Fibroblast of lung (primary cell): ENCODE measurements around the gene TSPOAP1. TPM values are rescaled to one million over a fixed set of nuclear protein-coding genes. Genes with fewer than 3 reads are reported as not detected.

ENCODE experiments used
- DNase-seq, 2 donors: peaks; one replicate each; pipeline versions ENCODE4 v3.0.0 to v3.0.0-alpha.2; 2010; ENCODE audit warnings: low read depth in 2 of 2
- H2AFZ ChIP-seq: 2 replicates; pipeline ENCODE4 v1.5.1; 2012; ENCODE audit warnings: low read length, control low read depth, inconsistent platforms
- H3K27ac ChIP-seq: 2 replicates; pipeline ENCODE4 v1.5.1; 2011; ENCODE audit warnings: low read length, control low read depth; ENCODE audit not compliant: insufficient read depth
- H3K27me3 ChIP-seq: 2 replicates; pipeline ENCODE4 v1.5.1; 2011; ENCODE audit warnings: mild to moderate bottlenecking, low read length; ENCODE audit not compliant: control insufficient read depth, insufficient read depth
- H3K36me3 ChIP-seq: 2 replicates; pipeline ENCODE4 v1.5.1; 2011; ENCODE audit warnings: low read length; ENCODE audit not compliant: control insufficient read depth, insufficient read depth
- H3K4me1 ChIP-seq: 2 replicates; pipeline ENCODE4 v1.5.1; 2011; ENCODE audit warnings: low read length; ENCODE audit not compliant: control insufficient read depth, insufficient read depth; ENCODE audit errors: extremely low read depth
- H3K4me2 ChIP-seq: 2 replicates; pipeline ENCODE4 v1.5.1; 2011; ENCODE audit warnings: low read length, control low read depth; ENCODE audit not compliant: insufficient read depth; ENCODE audit errors: extremely low read depth
- H3K4me3 ChIP-seq, 4 experiments: fragments of 200-600 bp in 1 of 4; sonication (generic) in 1 of 4; replicated peaks in 1 of 4; 2 replicates each; pipeline ENCODE4 v1.5.1; 2011 to 2016; ENCODE audit warnings: low read length in 4 of 4, low read depth in 3 of 4, mild to moderate bottlenecking in 3 of 4, control low read depth in 2 of 4, inconsistent platforms in 1 of 4, mixed read lengths in 1 of 4; ENCODE audit not compliant: insufficient read depth in 1 of 4; ENCODE audit errors: control extremely low read depth in 1 of 4
- H3K79me2 ChIP-seq: 2 replicates; pipeline ENCODE4 v1.5.1; 2012; ENCODE audit warnings: mild to moderate bottlenecking, low read length, inconsistent platforms; ENCODE audit not compliant: control insufficient read depth, insufficient read depth
- H3K9ac ChIP-seq: 2 replicates; pipeline ENCODE4 v1.5.1; 2011; ENCODE audit warnings: mild to moderate bottlenecking, low read length, control low read depth; ENCODE audit not compliant: insufficient read depth
- H3K9me3 ChIP-seq: 2 replicates; pipeline ENCODE4 v1.5.1; 2012; ENCODE audit warnings: low read depth, low read length; ENCODE audit not compliant: control insufficient read depth, insufficient read depth
- H4K20me1 ChIP-seq: 2 replicates; pipeline ENCODE4 v1.5.1; 2011; ENCODE audit warnings: low read length; ENCODE audit not compliant: control insufficient read depth, insufficient read depth; ENCODE audit errors: extremely low read depth
- EZH2 ChIP-seq: IDR thresholded peaks from 2 replicates; pipeline ENCODE4 v1.5.1; 2012; ENCODE audit warnings: low read length, control low read depth, mild to moderate bottlenecking; ENCODE audit errors: missing control alignments
- polyA plus RNA-seq, 2 donors: library from polyadenylated mRNA; depleted of rRNA in 1 of 2; stranded (reverse) in 1 of 2; unstranded in 1 of 2; fragments of >200 nt; gene quantifications; 2 replicates each; pipeline ENCODE4 v1.2.1, GENCODE V29; 2011 to 2012; ENCODE audit warnings: missing spikeins in 1 of 2
- total RNA-seq: library from RNA; depleted of rRNA; stranded (reverse); fragments of >200 nt; gene quantifications from 2 replicates; pipeline ENCODE4 v1.2.1, GENCODE V29; 2014
- TF ChIP-seq, protein P1 (sequence below), 2 donors: IDR thresholded peaks in 1 of 2; conservative IDR thresholded peaks in 1 of 2; 1 replicate in 1 of 2; 2 replicates in 1 of 2; pipeline ENCODE4 v1.5.1; 2011 to 2012; ENCODE audit warnings: low read length in 2 of 2, control low read depth in 1 of 2, inconsistent platforms in 1 of 2, low read depth in 1 of 2, mild to moderate bottlenecking in 1 of 2

TSPOAP1 gene
- total and polyA plus RNA-seq, 2 donors (not counting 1 experiment from before 2014, with no cell fraction given), result 0.23 to 4.0 TPM

- no peak for TF ChIP-seq EZH2
- TF ChIP-seq, protein P1, sequence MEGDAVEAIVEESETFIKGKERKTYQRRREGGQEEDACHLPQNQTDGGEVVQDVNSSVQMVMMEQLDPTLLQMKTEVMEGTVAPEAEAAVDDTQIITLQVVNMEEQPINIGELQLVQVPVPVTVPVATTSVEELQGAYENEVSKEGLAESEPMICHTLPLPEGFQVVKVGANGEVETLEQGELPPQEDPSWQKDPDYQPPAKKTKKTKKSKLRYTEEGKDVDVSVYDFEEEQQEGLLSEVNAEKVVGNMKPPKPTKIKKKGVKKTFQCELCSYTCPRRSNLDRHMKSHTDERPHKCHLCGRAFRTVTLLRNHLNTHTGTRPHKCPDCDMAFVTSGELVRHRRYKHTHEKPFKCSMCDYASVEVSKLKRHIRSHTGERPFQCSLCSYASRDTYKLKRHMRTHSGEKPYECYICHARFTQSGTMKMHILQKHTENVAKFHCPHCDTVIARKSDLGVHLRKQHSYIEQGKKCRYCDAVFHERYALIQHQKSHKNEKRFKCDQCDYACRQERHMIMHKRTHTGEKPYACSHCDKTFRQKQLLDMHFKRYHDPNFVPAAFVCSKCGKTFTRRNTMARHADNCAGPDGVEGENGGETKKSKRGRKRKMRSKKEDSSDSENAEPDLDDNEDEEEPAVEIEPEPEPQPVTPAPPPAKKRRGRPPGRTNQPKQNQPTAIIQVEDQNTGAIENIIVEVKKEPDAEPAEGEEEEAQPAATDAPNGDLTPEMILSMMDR (conservative IDR thresholded peaks at IDR 0.05 in 1 of 2, IDR thresholded peaks at IDR 0.05 in 1 of 2; ENCODE audit: low read depth in 1 of 2, low read length in 2 of 2), result no peak
- H3K27ac ChIP-seq, result no peak overlapping the region
- H3K79me2 ChIP-seq, result peaks cover 11% of the 10 kb centered on the region
- no peaks in the 10 kb centered on the region for H3K9me3 ChIP-seq
- H4K20me1 ChIP-seq, result no peaks in the 10 kb centered on the region
- H3K4me1 ChIP-seq, result peaks cover 4% of the 10 kb centered on the region
- H3K4me3 ChIP-seq, result no peak overlapping the region
- no peaks in the 10 kb centered on the region for H3K27me3 ChIP-seq
- no peak overlapping the region for H3K4me2 ChIP-seq
- H3K9ac ChIP-seq, result no peak overlapping the region
- peaks cover 1% of the 10 kb centered on the region for H3K36me3 ChIP-seq
- H2AFZ ChIP-seq, result no peak overlapping the region
- DNase-seq, result no peak
Measured at GRCh38 chr17:58354541-58355216, 26.1 kb upstream of the TSPOAP1 start.

DNA sequence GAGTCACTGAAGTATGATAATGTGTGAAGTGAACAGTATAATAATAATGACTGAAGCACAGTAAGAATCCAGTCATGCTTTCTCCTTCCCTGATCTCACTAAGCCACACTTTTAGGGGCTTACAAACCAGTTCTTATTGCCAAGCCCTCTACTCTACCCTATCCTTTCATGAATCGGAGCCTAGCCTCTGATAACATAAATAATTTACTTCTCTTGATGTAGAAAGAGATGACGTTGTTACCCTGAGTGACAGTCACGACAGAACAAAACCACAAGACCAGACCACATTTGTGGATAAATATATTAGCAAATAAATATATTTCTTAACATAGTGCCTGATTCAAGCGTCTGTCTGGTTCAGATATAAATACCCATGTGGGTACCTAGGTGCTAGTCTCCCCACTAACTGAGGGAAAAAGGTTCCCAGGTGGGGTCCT, 24.8 kb upstream of the TSPOAP1 start:
- Histone ChIP-seq H3K27me3 (no peaks in the 10 kb centered on the region), H3K79me2 (peaks cover 11% of the 10 kb centered on the region), H3K4me2 (peak overlapping the region; percentile 92), H3K4me3 (peak overlapping the region in 1 of 4 experiments; percentile 100), H3K27ac (no peak overlapping the region), H3K9ac (no peak overlapping the region), H3K4me1 (peaks cover 4% of the 10 kb centered on the region), H4K20me1 (no peaks in the 10 kb centered on the region), H2AFZ (no peak overlapping the region), H3K36me3 (peaks cover 9% of the 10 kb centered on the region), H3K9me3 (no peaks in the 10 kb centered on the region)
- DNase-seq, result no peak
- TF ChIP-seq, protein P1 (conservative IDR thresholded peaks at IDR 0.05 in 1 of 2, IDR thresholded peaks at IDR 0.05 in 1 of 2; ENCODE audit: low read depth in 1 of 2, low read length in 2 of 2), result no peak
- no peak for TF ChIP-seq EZH2

- peak overlapping the region; percentile 93 to 100 (median 98) for H3K4me3 ChIP-seq
- H3K4me2 ChIP-seq, result peak overlapping the region; percentile 92
- peaks cover 11% of the 10 kb centered on the region for H3K79me2 ChIP-seq
- H3K9ac ChIP-seq, result peak overlapping the region; percentile 87
- peak overlapping the region; percentile 90 for H3K27ac ChIP-seq
- no peaks in the 10 kb centered on the region for H3K27me3 ChIP-seq
- H3K36me3 ChIP-seq, result peaks cover 14% of the 10 kb centered on the region
- TF ChIP-seq EZH2, result no peak
- TF ChIP-seq, protein P1 (conservative IDR thresholded peaks at IDR 0.05 in 1 of 2, IDR thresholded peaks at IDR 0.05 in 1 of 2; ENCODE audit: low read depth in 1 of 2, low read length in 2 of 2), result no peak
- H2AFZ ChIP-seq, result peak overlapping the region; percentile 37
- H4K20me1 ChIP-seq, result no peaks in the 10 kb centered on the region
- peaks cover 4% of the 10 kb centered on the region for H3K4me1 ChIP-seq
- peak; percentile 53 to 68 for DNase-seq
- H3K9me3 ChIP-seq, result no peaks in the 10 kb centered on the region
Measured at GRCh38 chr17:58352596-58353388, 24.2 kb upstream of the TSPOAP1 start.
